MCF 10A (cell line): ENCODE results near the gene CTBP1. TPM values are rescaled to one million over a fixed set of nuclear protein-coding genes. Genes with fewer than 3 reads are reported as not detected.

ENCODE experiments used
- BruUV-seq: library from RNA; stranded (reverse); fragments of 400-500 nt; replicated peaks from 2 replicates; lab custom pipeline; 2021; lab: Mats Ljungman, UMichigan
- CTCF ChIA-PET: fragments of 300-600 bp; sonication (Branson Sonifier 250); formaldehyde crosslinking; extraction: SDS; loops from one replicate; lab custom pipeline; 2021; ENCODE audit warnings: antibody characterized with exemption, inconsistent platforms; lab: Yijun Ruan, JAX
- POLR2A ChIA-PET: fragments of 300-600, 350-650 bp; sonication (Branson Sonifier 250); formaldehyde crosslinking; extraction: SDS; loops from one replicate; lab custom pipeline; 2020; ENCODE audit warnings: antibody characterized with exemption, inconsistent platforms; lab: Yijun Ruan, JAX
- DNase-seq: peaks from one replicate; pipeline ENCODE4 v3.0.0-alpha.2; 2018; ENCODE audit not compliant: unreplicated experiment
- H3K27ac Mint-ChIP-seq: one replicate; pipeline ENCODE4 v1.8.0; 2022; ENCODE audit warnings: mild to moderate bottlenecking, low read depth, mixed read lengths; ENCODE audit not compliant: unreplicated experiment
- H3K27me3 Mint-ChIP-seq: one replicate; pipeline ENCODE4 v1.8.0; 2022; ENCODE audit warnings: mixed read lengths; ENCODE audit not compliant: insufficient read depth, unreplicated experiment
- H3K36me3 Mint-ChIP-seq: one replicate; pipeline ENCODE4 v1.8.0; 2022; ENCODE audit warnings: mild to moderate bottlenecking, moderate library complexity, mixed read lengths; ENCODE audit not compliant: insufficient read depth, unreplicated experiment
- H3K4me1 Mint-ChIP-seq: one replicate; pipeline ENCODE4 v1.8.0; 2022; ENCODE audit warnings: mixed read lengths; ENCODE audit not compliant: insufficient read depth, unreplicated experiment
- H3K4me3 Mint-ChIP-seq: one replicate; pipeline ENCODE4 v1.8.0; 2022; ENCODE audit warnings: mild to moderate bottlenecking, moderate library complexity, mixed read lengths; ENCODE audit not compliant: unreplicated experiment
- H3K9me3 Mint-ChIP-seq: one replicate; pipeline ENCODE4 v1.8.0; 2022; ENCODE audit warnings: mixed read lengths; ENCODE audit not compliant: unreplicated experiment
- intact Hi-C: fragments of 100-400 bp; cut with micrococcal nuclease; formaldehyde crosslinking; loops from 2 replicates; pipeline ENCODE4 v1.14.1; 2022
- total RNA-seq: library from RNA; stranded (reverse); gene quantifications from 2 replicates; pipeline ENCODE4 v1.2.3, GENCODE V29; 2022
- TF ChIP-seq, protein P1 (sequence below): fragments of 200-600 bp; IDR thresholded peaks from one replicate; pipeline ENCODE4 v1.8.0; 2022; ENCODE audit warnings: antibody characterized with exemption, mild to moderate bottlenecking; ENCODE audit not compliant: unreplicated experiment

Gene CTBP1
- total RNA-seq, 1 experiment from 2014 or later: 152 TPM

- BruUV-seq: no TSS peak
Measured at GRCh38 chr4:1234811-1235292, 14.1 kb downstream of the CTBP1 start.

DNA sequence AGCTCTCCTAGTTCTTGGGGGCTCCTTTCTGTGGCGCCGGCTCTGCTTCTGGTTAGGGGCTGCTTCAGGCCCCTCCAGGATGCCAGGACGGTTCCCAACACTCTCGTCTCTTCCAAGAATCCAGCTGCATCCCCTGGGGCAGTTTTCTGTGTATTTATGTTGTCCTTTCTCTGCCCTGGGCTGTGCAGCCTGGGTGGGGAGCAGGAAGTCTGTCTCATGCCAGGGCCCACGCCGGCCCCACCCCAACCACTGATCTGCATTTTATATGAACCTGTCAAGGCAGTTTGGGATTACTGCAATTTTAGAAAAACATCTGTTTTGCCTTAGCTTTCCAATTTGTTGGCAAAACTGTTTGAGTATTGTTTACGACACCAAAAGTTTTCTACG, 14.6 kb downstream of the CTBP1 start:
- no TSS peak for BruUV-seq

More at GRCh38 chr4:1234811-1235292, 14.1 kb downstream of the CTBP1 start:
- H3K4me3 Mint-ChIP-seq: no peak overlapping the region
- no peaks in the 10 kb centered on the region for H3K9me3 Mint-ChIP-seq
- peaks cover 73% of the 10 kb centered on the region for H3K36me3 Mint-ChIP-seq
- ChIA-PET CTCF (interaction anchor here (1.3 kb wide), 1 partner anchor 68 kb away, joined by 5 read pairs; no protein-coding TSS in a partner anchor), POLR2A (interaction anchor here (1.0 kb wide), 1 partner anchor 110 kb away, joined by 4 read pairs; no protein-coding TSS in a partner anchor)
- H3K4me1 Mint-ChIP-seq: peaks cover 6% of the 10 kb centered on the region
- H3K27ac Mint-ChIP-seq: no peak overlapping the region
- TF ChIP-seq, protein P1, sequence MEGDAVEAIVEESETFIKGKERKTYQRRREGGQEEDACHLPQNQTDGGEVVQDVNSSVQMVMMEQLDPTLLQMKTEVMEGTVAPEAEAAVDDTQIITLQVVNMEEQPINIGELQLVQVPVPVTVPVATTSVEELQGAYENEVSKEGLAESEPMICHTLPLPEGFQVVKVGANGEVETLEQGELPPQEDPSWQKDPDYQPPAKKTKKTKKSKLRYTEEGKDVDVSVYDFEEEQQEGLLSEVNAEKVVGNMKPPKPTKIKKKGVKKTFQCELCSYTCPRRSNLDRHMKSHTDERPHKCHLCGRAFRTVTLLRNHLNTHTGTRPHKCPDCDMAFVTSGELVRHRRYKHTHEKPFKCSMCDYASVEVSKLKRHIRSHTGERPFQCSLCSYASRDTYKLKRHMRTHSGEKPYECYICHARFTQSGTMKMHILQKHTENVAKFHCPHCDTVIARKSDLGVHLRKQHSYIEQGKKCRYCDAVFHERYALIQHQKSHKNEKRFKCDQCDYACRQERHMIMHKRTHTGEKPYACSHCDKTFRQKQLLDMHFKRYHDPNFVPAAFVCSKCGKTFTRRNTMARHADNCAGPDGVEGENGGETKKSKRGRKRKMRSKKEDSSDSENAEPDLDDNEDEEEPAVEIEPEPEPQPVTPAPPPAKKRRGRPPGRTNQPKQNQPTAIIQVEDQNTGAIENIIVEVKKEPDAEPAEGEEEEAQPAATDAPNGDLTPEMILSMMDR: no peak
- no peaks in the 10 kb centered on the region for H3K27me3 Mint-ChIP-seq
- intact Hi-C loops: no loop called here
- DNase-seq: no peak

DNA sequence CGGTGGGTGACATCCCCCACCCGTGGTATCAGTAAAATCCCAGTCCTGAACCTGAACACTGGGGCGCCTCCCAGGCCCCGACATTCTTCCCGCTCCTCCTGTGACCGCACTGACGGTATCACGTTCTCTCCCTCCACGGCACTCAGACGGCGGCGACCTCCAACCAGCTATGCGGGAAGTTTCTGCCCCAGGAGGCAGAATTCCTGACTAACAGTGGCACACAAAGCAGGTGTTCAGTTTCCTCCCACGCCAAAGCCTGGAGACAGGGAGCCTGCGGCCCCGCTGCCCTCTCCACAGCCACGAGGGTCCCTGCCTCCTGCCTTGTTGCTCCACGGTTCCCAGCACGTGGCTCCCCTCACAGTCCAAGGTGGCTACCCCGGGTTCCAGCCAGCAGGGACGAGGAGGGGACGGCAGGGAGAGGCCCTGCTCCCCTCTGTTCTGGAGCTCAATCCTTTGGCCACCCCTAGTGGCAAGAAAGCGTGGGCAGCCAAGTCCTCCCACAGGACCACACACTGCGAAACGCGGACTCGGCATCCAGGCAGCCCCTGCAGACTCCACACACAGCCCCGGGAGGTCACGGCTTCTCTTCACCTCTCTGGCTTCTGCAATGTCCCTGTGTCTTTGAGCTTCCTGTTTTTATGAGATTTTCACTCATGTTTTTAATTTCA, 15.2 kb downstream of the CTBP1 start:
- peaks cover 6% of the 10 kb centered on the region for H3K4me1 Mint-ChIP-seq
- CTCF ChIA-PET: interaction anchor here (0.5 to 1.3 kb wide), 3 partner anchors 103 to 396 kb away, joined by 3 to 6 read pairs (median 3); no protein-coding TSS in a partner anchor
- no peak overlapping the region for H3K27ac Mint-ChIP-seq
- no TSS peak for BruUV-seq
- intact Hi-C loops: no loop called here
- DNase-seq: no peak
- POLR2A ChIA-PET: interaction anchor here (0.6 kb wide), 2 partner anchors 55 to 552 kb away, joined by 3 read pairs; no protein-coding TSS in a partner anchor
- H3K4me3 Mint-ChIP-seq: no peak overlapping the region
- TF ChIP-seq, protein P1: no peak
- H3K27me3 Mint-ChIP-seq: no peaks in the 10 kb centered on the region
- no peaks in the 10 kb centered on the region for H3K9me3 Mint-ChIP-seq
- peaks cover 68% of the 10 kb centered on the region for H3K36me3 Mint-ChIP-seq

More for the DNA sequence above, 14.6 kb downstream of the CTBP1 start:
- no peak for DNase-seq
- no peak overlapping the region for H3K4me3 Mint-ChIP-seq
- H3K9me3 Mint-ChIP-seq: no peaks in the 10 kb centered on the region
- H3K27me3 Mint-ChIP-seq: no peaks in the 10 kb centered on the region
- intact Hi-C loops: no loop called here
- ChIA-PET POLR2A (interaction anchor here (0.6 to 1.0 kb wide), 2 partner anchors 56 to 110 kb away, joined by 3 to 4 read pairs; no protein-coding TSS in a partner anchor), CTCF (interaction anchor here (1.3 kb wide), 2 partner anchors 67 to 103 kb away, joined by 3 to 5 read pairs; no protein-coding TSS in a partner anchor)
- TF ChIP-seq, protein P1: no peak
- H3K27ac Mint-ChIP-seq: no peak overlapping the region
- peaks cover 6% of the 10 kb centered on the region for H3K4me1 Mint-ChIP-seq
- H3K36me3 Mint-ChIP-seq: peaks cover 68% of the 10 kb centered on the region
